Rectal smooth muscle tissue (tissue), 1 donor: ENCODE measurements around the gene P3H2.

Experiments
- H3K27ac ChIP-seq: one replicate; pipeline ENCODE4 v1.7.0; 2013; ENCODE audit warnings: low read depth, low read length, inconsistent platforms
- H3K27me3 ChIP-seq: one replicate; pipeline ENCODE4 v1.7.0; 2013; ENCODE audit warnings: low read length; ENCODE audit not compliant: control insufficient read depth, insufficient read depth
- H3K36me3 ChIP-seq: one replicate; pipeline ENCODE4 v1.7.0; 2013; ENCODE audit warnings: low read length; ENCODE audit not compliant: control insufficient read depth, insufficient read depth
- H3K4me1 ChIP-seq: one replicate; pipeline ENCODE4 v1.7.0; 2013; ENCODE audit warnings: low read length; ENCODE audit not compliant: control insufficient read depth, insufficient read depth
- H3K4me3 ChIP-seq: one replicate; pipeline ENCODE4 v1.7.0; 2013; ENCODE audit warnings: low read length
- H3K9ac ChIP-seq: one replicate; pipeline ENCODE4 v1.7.0; 2013; ENCODE audit warnings: low read length

P3H2 gene

GRCh38 chr3:189952272-189952671 is 168.4 kb downstream of the P3H2 start:
- no peaks in the 10 kb centered on the region for H3K27me3 ChIP-seq
- no peak overlapping the region for H3K9ac ChIP-seq
- H3K4me3 ChIP-seq = no peak overlapping the region
- H3K36me3 ChIP-seq = no peaks in the 10 kb centered on the region
- no peak overlapping the region for H3K27ac ChIP-seq
- H3K4me1 ChIP-seq = no peaks in the 10 kb centered on the region

GRCh38 chr3:189950258-189950657 is 170.4 kb downstream of the P3H2 start:
- H3K27me3 ChIP-seq = no peaks in the 10 kb centered on the region
- no peaks in the 10 kb centered on the region for H3K4me1 ChIP-seq
- no peaks in the 10 kb centered on the region for H3K36me3 ChIP-seq
- no peak overlapping the region for H3K9ac ChIP-seq
- no peak overlapping the region for H3K27ac ChIP-seq
- H3K4me3 ChIP-seq = no peak overlapping the region

- Histone ChIP-seq H3K27me3 (no peaks in the 10 kb centered on the region), H3K9ac (no peak overlapping the region), H3K4me3 (no peak overlapping the region), H3K36me3 (no peaks in the 10 kb centered on the region), H3K27ac (no peak overlapping the region), H3K4me1 (no peaks in the 10 kb centered on the region)
Observed at GRCh38 chr3:189949580-189949979, 171.1 kb downstream of the P3H2 start.

GRCh38 chr3:189948724-189949045 is 172.0 kb downstream of the P3H2 start:
- no peaks in the 10 kb centered on the region for H3K36me3 ChIP-seq
- H3K4me3 ChIP-seq = no peak overlapping the region
- no peaks in the 10 kb centered on the region for H3K27me3 ChIP-seq
- no peak overlapping the region for H3K27ac ChIP-seq
- H3K9ac ChIP-seq = no peak overlapping the region
- no peaks in the 10 kb centered on the region for H3K4me1 ChIP-seq

GRCh38 chr3:189947948-189948723 is 172.6 kb downstream of the P3H2 start:
- Histone ChIP-seq H3K36me3 (no peaks in the 10 kb centered on the region), H3K4me3 (no peak overlapping the region), H3K9ac (no peak overlapping the region), H3K27me3 (no peaks in the 10 kb centered on the region), H3K4me1 (no peaks in the 10 kb centered on the region), H3K27ac (no peak overlapping the region)

- Histone ChIP-seq H3K27me3 (no peaks in the 10 kb centered on the region), H3K27ac (no peak overlapping the region), H3K4me3 (no peak overlapping the region), H3K4me1 (no peaks in the 10 kb centered on the region), H3K9ac (no peak overlapping the region), H3K36me3 (no peaks in the 10 kb centered on the region)
Observed at GRCh38 chr3:189947068-189947467, 173.6 kb downstream of the P3H2 start.

GRCh38 chr3:189945935-189946709 is 174.6 kb downstream of the P3H2 start:
- Histone ChIP-seq H3K9ac (no peak overlapping the region), H3K4me3 (no peak overlapping the region), H3K4me1 (no peaks in the 10 kb centered on the region), H3K27ac (no peak overlapping the region), H3K36me3 (no peaks in the 10 kb centered on the region), H3K27me3 (no peaks in the 10 kb centered on the region)

- no peaks in the 10 kb centered on the region for H3K36me3 ChIP-seq
- no peak overlapping the region for H3K27ac ChIP-seq
- H3K9ac ChIP-seq = no peak overlapping the region
- H3K27me3 ChIP-seq = no peaks in the 10 kb centered on the region
- no peak overlapping the region for H3K4me3 ChIP-seq
- no peaks in the 10 kb centered on the region for H3K4me1 ChIP-seq
Observed at GRCh38 chr3:189944285-189945145, 176.2 kb downstream of the P3H2 start.

- Histone ChIP-seq H3K4me1 (no peaks in the 10 kb centered on the region), H3K27me3 (no peaks in the 10 kb centered on the region), H3K9ac (no peak overlapping the region), H3K36me3 (no peaks in the 10 kb centered on the region), H3K4me3 (no peak overlapping the region), H3K27ac (no peak overlapping the region)
Observed at GRCh38 chr3:189942948-189943347, 177.7 kb downstream of the P3H2 start.

- no peak overlapping the region for H3K9ac ChIP-seq
- H3K27ac ChIP-seq = no peak overlapping the region
- no peaks in the 10 kb centered on the region for H3K36me3 ChIP-seq
- H3K4me1 ChIP-seq = no peaks in the 10 kb centered on the region
- H3K4me3 ChIP-seq = no peak overlapping the region
- H3K27me3 ChIP-seq = no peaks in the 10 kb centered on the region
Observed at GRCh38 chr3:189941679-189942078, 179.0 kb downstream of the P3H2 start.

GRCh38 chr3:189941125-189941524 is 179.6 kb downstream of the P3H2 start:
- H3K4me1 ChIP-seq = no peaks in the 10 kb centered on the region
- H3K27me3 ChIP-seq = no peaks in the 10 kb centered on the region
- no peak overlapping the region for H3K9ac ChIP-seq
- H3K36me3 ChIP-seq = no peaks in the 10 kb centered on the region
- H3K27ac ChIP-seq = no peak overlapping the region
- H3K4me3 ChIP-seq = no peak overlapping the region

GRCh38 chr3:189937302-189938127 is 183.2 kb downstream of the P3H2 start:
- no peaks in the 10 kb centered on the region for H3K4me1 ChIP-seq
- no peak overlapping the region for H3K27ac ChIP-seq
- no peaks in the 10 kb centered on the region for H3K27me3 ChIP-seq
- H3K36me3 ChIP-seq = no peaks in the 10 kb centered on the region
- H3K4me3 ChIP-seq = no peak overlapping the region
- no peak overlapping the region for H3K9ac ChIP-seq
